Measurements from ENCODE around the gene TENM3. TPM values are rescaled to one million over a fixed set of nuclear protein-coding genes. Genes with fewer than 3 reads are reported as not detected.

TENM3 gene
- total and polyA plus RNA-seq, 2 donors (not counting 3 experiments of a cell fraction or from before 2014, with no cell fraction given) = 3.2 to 6.2 TPM

DNA sequence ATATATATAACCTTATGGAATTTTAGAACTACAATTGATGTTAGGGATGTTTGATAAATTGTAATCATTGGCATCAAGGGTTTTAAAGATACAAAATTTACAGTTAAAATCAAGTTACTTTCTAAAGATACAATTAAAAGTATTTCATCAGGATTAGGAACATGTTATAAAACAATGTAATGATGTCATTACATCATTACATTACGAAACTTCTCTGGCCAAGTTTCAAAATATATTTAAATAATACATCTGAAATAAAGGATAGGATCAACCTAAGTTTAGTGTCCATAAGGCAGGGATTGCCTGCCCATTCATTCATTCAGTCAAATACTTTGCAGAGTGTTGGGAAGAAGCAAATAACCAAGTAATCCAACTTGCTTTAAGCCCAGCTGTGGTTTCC, 75.1 kb downstream of the TENM3 start:
- dilution Hi-C loops (cut with MboI; ENCODE audit: extremely low pct_ligation_motif_present, low sequenced_read_pairs) = no loop called here
- no peak overlapping the region for H3K4me2 ChIP-seq (ENCODE audit: insufficient read depth, low read length)
- POLR2A ChIA-PET = no interaction called here
- no peak overlapping the region for H3K9ac ChIP-seq (replicated peaks; ENCODE audit: extremely low read depth, insufficient read depth, low read length)
- H2AFZ ChIP-seq (ENCODE audit: low read depth, low read length) = no peak overlapping the region
- H3K27ac ChIP-seq (ENCODE audit: insufficient read depth, low read depth, low read length) = no peak overlapping the region
- no peaks in the 10 kb centered on the region for H3K27me3 ChIP-seq (ENCODE audit: control insufficient read depth in 2 of 2, insufficient read depth in 2 of 2, low read length in 2 of 2)
- FAIRE-seq (no peak), DNase-seq (ENCODE audit: low read depth, low spot score) (no peak)
- CTCF ChIA-PET = no interaction called here
- no TSS peak for BruUV-seq (replicated peaks)
- H3K36me3 ChIP-seq (ENCODE audit: control insufficient read depth in 2 of 2, extremely low read depth in 1 of 2, insufficient read depth in 2 of 2, low read length in 2 of 2) = no peaks in the 10 kb centered on the region
- H4K20me1 ChIP-seq (replicated peaks; ENCODE audit: control insufficient read depth, extremely low read depth, insufficient read depth, low read length) = no peaks in the 10 kb centered on the region
- H3K4me3 ChIP-seq (replicated peaks in 1 of 3; ENCODE audit: insufficient read depth in 1 of 3, low read depth in 1 of 3, low read length in 3 of 3) = no peak overlapping the region
- intact Hi-C loops (cut with micrococcal nuclease) = no loop called here
- no peaks in the 10 kb centered on the region for H3K9me1 ChIP-seq (replicated peaks; ENCODE audit: control insufficient read depth, extremely low read depth, insufficient read depth, low read length)
- H3K4me1 ChIP-seq (ENCODE audit: control insufficient read depth, extremely low read depth, insufficient read depth, low read length) = no peaks in the 10 kb centered on the region
- H3K9me3 ChIP-seq (replicated peaks; ENCODE audit: control insufficient read depth, insufficient read depth, low read length) = no peaks in the 10 kb centered on the region
- no peak for TF ChIP-seq GATA2 (IDR thresholded peaks at IDR 0.05; ENCODE audit: insufficient read depth, insufficient read length, low read depth, low read length)
- no peak for TF ChIP-seq JUN (IDR thresholded peaks at IDR 0.05; ENCODE audit: borderline replicate concordance, insufficient read depth, insufficient read length, low read depth)
- TF ChIP-seq FOS (IDR thresholded peaks at IDR 0.05; ENCODE audit: borderline replicate concordance, insufficient read depth, low read length) = no peak
- TF ChIP-seq CTCF (IDR thresholded peaks at IDR 0.05; ENCODE audit: extremely low read depth in 1 of 2, insufficient read depth in 1 of 2, low read depth in 1 of 2, low read length in 2 of 2) = no peak
- TF ChIP-seq POLR2A (IDR thresholded peaks at IDR 0.05; ENCODE audit: low read depth, low read length) = no peak
- no peak for TF ChIP-seq MAX (IDR thresholded peaks at IDR 0.05; ENCODE audit: insufficient read depth, insufficient read length)
- no peak for TF ChIP-seq MYC (IDR thresholded peaks at IDR 0.05; ENCODE audit: low read depth, low read length)
- no peak for TF ChIP-seq EZH2 (IDR thresholded peaks at IDR 0.05; ENCODE audit: borderline replicate concordance, low read depth, low read length, severe bottlenecking)
- no peak for TF ChIP-seq POLR2AphosphoS5 (IDR thresholded peaks at IDR 0.05; ENCODE audit: insufficient read depth, low read depth, low read length)
- no peaks in the 10 kb centered on the region for H3K79me2 ChIP-seq (ENCODE audit: control insufficient read depth, insufficient read depth, low read length)
